ENCODE measurements around the gene NHEJ1. TPM values are rescaled to one million over a fixed set of nuclear protein-coding genes. Genes with fewer than 3 reads are reported as not detected.

Gene NHEJ1
- polyA plus RNA-seq, 1 of the 3 experiments (the other 2 are of a cell fraction): 16.3 TPM

DNA sequence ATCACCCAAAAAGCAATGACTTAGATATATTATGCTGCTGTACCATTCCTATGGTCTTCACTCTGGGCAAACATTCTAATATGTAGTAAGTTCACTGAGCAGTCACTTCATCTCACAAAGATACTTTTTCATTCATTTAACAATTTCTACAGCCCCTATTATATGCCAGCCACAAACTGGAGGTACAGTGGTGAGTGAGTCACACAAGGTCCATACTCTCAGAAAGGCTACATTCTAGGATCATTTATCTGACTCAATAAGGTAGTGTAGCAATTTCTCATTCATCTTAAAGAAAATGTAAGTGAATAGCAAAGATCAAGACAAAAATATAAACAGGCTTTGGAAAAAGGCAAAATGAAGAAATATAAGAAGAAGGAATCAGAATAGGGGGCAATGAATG lies 40.5 kb downstream of the NHEJ1 start:
- CTCF ChIA-PET: interaction anchor here (0.6 to 11.9 kb wide), 51 partner anchors 10 to 270 kb away, joined by 3 to 238 read pairs (median 7); partner anchors contain the start of genes CRYBA2, FEV, GLB1L and IHH
- no peak overlapping the region for H3K4me2 ChIP-seq
- H3K9me3 ChIP-seq: no peaks in the 10 kb centered on the region
- no peak for TF ChIP-seq GABPA (IDR thresholded peaks at IDR 0.05; ENCODE audit: low read depth)
- TF ChIP-seq, protein P1, sequence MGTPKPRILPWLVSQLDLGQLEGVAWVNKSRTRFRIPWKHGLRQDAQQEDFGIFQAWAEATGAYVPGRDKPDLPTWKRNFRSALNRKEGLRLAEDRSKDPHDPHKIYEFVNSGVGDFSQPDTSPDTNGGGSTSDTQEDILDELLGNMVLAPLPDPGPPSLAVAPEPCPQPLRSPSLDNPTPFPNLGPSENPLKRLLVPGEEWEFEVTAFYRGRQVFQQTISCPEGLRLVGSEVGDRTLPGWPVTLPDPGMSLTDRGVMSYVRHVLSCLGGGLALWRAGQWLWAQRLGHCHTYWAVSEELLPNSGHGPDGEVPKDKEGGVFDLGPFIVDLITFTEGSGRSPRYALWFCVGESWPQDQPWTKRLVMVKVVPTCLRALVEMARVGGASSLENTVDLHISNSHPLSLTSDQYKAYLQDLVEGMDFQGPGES (IDR thresholded peaks at IDR 0.05; ENCODE audit: low read depth, low read length): no peak
- TF ChIP-seq, protein P2, sequence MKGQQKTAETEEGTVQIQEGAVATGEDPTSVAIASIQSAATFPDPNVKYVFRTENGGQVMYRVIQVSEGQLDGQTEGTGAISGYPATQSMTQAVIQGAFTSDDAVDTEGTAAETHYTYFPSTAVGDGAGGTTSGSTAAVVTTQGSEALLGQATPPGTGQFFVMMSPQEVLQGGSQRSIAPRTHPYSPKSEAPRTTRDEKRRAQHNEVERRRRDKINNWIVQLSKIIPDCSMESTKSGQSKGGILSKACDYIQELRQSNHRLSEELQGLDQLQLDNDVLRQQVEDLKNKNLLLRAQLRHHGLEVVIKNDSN (IDR thresholded peaks at IDR 0.05; ENCODE audit: borderline replicate concordance, low read depth): no peak
- H4K20me1 ChIP-seq (ENCODE audit: insufficient read depth): no peaks in the 10 kb centered on the region
- no peaks in the 10 kb centered on the region; a peak in 2 of 4 replicates for H3K4me1 ChIP-seq (ENCODE audit: control insufficient read depth in 1 of 2, insufficient read depth in 2 of 2, low read depth in 1 of 2, low read length in 1 of 2)
- no peaks in the 10 kb centered on the region for H3F3A ChIP-seq (replicated peaks; ENCODE audit: insufficient read depth)
- POLR2A ChIA-PET: interaction anchor here (1.4 kb wide), 1 partner anchor 90 kb away, joined by 3 read pairs; no protein-coding TSS in a partner anchor
- no peak overlapping the region for H3K9ac ChIP-seq
- H3K79me2 ChIP-seq (ENCODE audit: insufficient read depth): no peaks in the 10 kb centered on the region
- no peak for DNase-seq
- H3K27ac ChIP-seq (ENCODE audit: low read depth in 2 of 2, low read length in 1 of 2): no peak overlapping the region
- H3K9me2 ChIP-seq: no peaks in the 10 kb centered on the region
- H2AFZ ChIP-seq (ENCODE audit: low read depth): no peak overlapping the region
- no peaks in the 10 kb centered on the region for H3K27me3 ChIP-seq (ENCODE audit: insufficient read depth)
- H3K4me3 ChIP-seq (ENCODE audit: low read depth in 2 of 2, low read length in 1 of 2): no peak overlapping the region
- H3K36me3 ChIP-seq (replicated peaks in 1 of 2; ENCODE audit: control insufficient read depth in 1 of 2, insufficient read depth in 2 of 2, low read length in 1 of 2): no peaks in the 10 kb centered on the region

GRCh38 chr2:219119422-219120043 lies 41.1 kb downstream of the NHEJ1 start:
- POLR2A ChIA-PET: interaction anchor here (0.9 to 1.4 kb wide), 2 partner anchors 90 to 139 kb away, joined by 3 to 4 read pairs; no protein-coding TSS in a partner anchor

More at GRCh38 chr2:219119422-219120043, 41.1 kb downstream of the NHEJ1 start:
- CTCF ChIA-PET: interaction anchor here (0.6 to 11.9 kb wide), 54 partner anchors 9 to 293 kb away, joined by 3 to 238 read pairs (median 6); partner anchors contain the start of genes CRYBA2, FEV, GLB1L and IHH
- TF ChIP-seq YY1 (IDR thresholded peaks at IDR 0.05; ENCODE audit: low read depth) (no peak), RAD21 (IDR thresholded peaks at IDR 0.05; ENCODE audit: low read length) (peak; percentile 86), CTCF (IDR thresholded peaks at IDR 0.05) (peak; percentile 82), SMC3 (IDR thresholded peaks at IDR 0.05; ENCODE audit: low read depth, low read length) (peak; percentile 85)
- WGBS (ENCODE audit: low lambda C conversion rate): 59% methylated on average over 7 of the region's 7 CpGs
- Histone ChIP-seq H3K4me1 (ENCODE audit: control insufficient read depth in 1 of 2, insufficient read depth in 2 of 2, low read depth in 1 of 2, low read length in 1 of 2) (no peaks in the 10 kb centered on the region; a peak in 2 of 4 replicates), H2AFZ (ENCODE audit: low read depth) (no peak overlapping the region), H3F3A (replicated peaks; ENCODE audit: insufficient read depth) (no peaks in the 10 kb centered on the region), H4K20me1 (ENCODE audit: insufficient read depth) (no peaks in the 10 kb centered on the region), H3K36me3 (replicated peaks in 1 of 2; ENCODE audit: control insufficient read depth in 1 of 2, insufficient read depth in 2 of 2, low read length in 1 of 2) (no peaks in the 10 kb centered on the region), H3K4me2 (no peak overlapping the region), H3K9me2 (no peaks in the 10 kb centered on the region), H3K4me3 (ENCODE audit: low read depth in 2 of 2, low read length in 1 of 2) (no peak overlapping the region; a peak in 1 of 4 replicates), H3K79me2 (ENCODE audit: insufficient read depth) (no peaks in the 10 kb centered on the region; the same call in 1 of the 2 replicates), H3K27me3 (ENCODE audit: insufficient read depth) (no peaks in the 10 kb centered on the region), H3K27ac (ENCODE audit: low read depth in 2 of 2, low read length in 1 of 2) (no peak overlapping the region), H3K9ac (no peak overlapping the region), H3K9me3 (no peaks in the 10 kb centered on the region)
- peak; percentile 77 for DNase-seq
